MV-4-11 (cell line): ENCODE measurements around the gene NKPD1.

Experiments used
- DNase-seq: peaks from one replicate; lab custom pipeline; 2025; lab: John Stamatoyannopoulos, UW

The NKPD1 gene

GRCh38 chr19:45175515-45176345 lies 14.9 kb upstream of the NKPD1 start:
- DNase-seq = peak; percentile 17

- DNase-seq = peak; percentile 35
These were observed 13.0 kb upstream of the NKPD1 start for GRCh38 chr19:45173816-45174215.

GRCh38 chr19:45172611-45173208 lies 11.9 kb upstream of the NKPD1 start:
- no peak for DNase-seq

- no peak for DNase-seq
These were observed 11.4 kb upstream of the NKPD1 start for GRCh38 chr19:45172173-45172572.

GRCh38 chr19:45171211-45171623 lies 10.4 kb upstream of the NKPD1 start:
- no peak for DNase-seq

- DNase-seq = no peak
These were observed 9.6 kb upstream of the NKPD1 start for GRCh38 chr19:45170146-45171106.

- DNase-seq = no peak
These were observed 8.8 kb upstream of the NKPD1 start for GRCh38 chr19:45169602-45170001.

- peak; percentile 62 for DNase-seq
These were observed 8.1 kb upstream of the NKPD1 start for GRCh38 chr19:45168767-45169351.

GRCh38 chr19:45166723-45167252 lies 6.0 kb upstream of the NKPD1 start:
- no peak for DNase-seq

- DNase-seq = peak; percentile 87
These were observed 4.0 kb upstream of the NKPD1 start for GRCh38 chr19:45164577-45165335.

GRCh38 chr19:45163751-45164460 lies 3.1 kb upstream of the NKPD1 start:
- no peak for DNase-seq

- DNase-seq = no peak
These were observed 2.4 kb upstream of the NKPD1 start for GRCh38 chr19:45163156-45163555.

GRCh38 chr19:45162608-45163143 lies 1.9 kb upstream of the NKPD1 start:
- no peak for DNase-seq

GRCh38 chr19:45161738-45162607 lies 1.2 kb upstream of the NKPD1 start:
- no peak for DNase-seq

- no peak for DNase-seq
These were observed 834 bp downstream of the NKPD1 start for GRCh38 chr19:45159971-45160324.

- DNase-seq = no peak
These were observed 1.4 kb downstream of the NKPD1 start for GRCh38 chr19:45159210-45159970.

- no peak for DNase-seq
These were observed 2.1 kb downstream of the NKPD1 start for GRCh38 chr19:45158503-45159209.

- DNase-seq = no peak
These were observed 4.0 kb downstream of the NKPD1 start for GRCh38 chr19:45156751-45157150.
